Muscle of leg (tissue), 11 donors: ENCODE data around the gene NUP85. TPM values are rescaled to one million over a fixed set of nuclear protein-coding genes. Genes with fewer than 3 reads are reported as not detected.
"Not testable (repeated sequence)": the region's sequence is repeated elsewhere in the genome, so short reads cannot be mapped to it uniquely, and the experiment has no call there.

Experiments used
- DNase-seq: peaks from one replicate; pipeline ENCODE4 v3.0.0; 2013
- H3K27ac ChIP-seq: one replicate; pipeline ENCODE4 v1.5.1; 2013; ENCODE audit warnings: mild to moderate bottlenecking, low read length, control low read depth
- H3K27me3 ChIP-seq: one replicate; pipeline ENCODE4 v1.6.1; 2013; ENCODE audit warnings: low read length; ENCODE audit not compliant: control insufficient read depth, insufficient read depth
- H3K36me3 ChIP-seq: one replicate; pipeline ENCODE4 v1.6.1; 2013; ENCODE audit warnings: low read length; ENCODE audit not compliant: control insufficient read depth, insufficient read depth
- H3K4me1 ChIP-seq: one replicate; pipeline ENCODE4 v1.6.1; 2013; ENCODE audit warnings: low read length; ENCODE audit not compliant: control insufficient read depth, insufficient read depth
- H3K4me3 ChIP-seq: one replicate; pipeline ENCODE4 v1.5.1; 2013; ENCODE audit warnings: low read length, control low read depth
- H3K9me3 ChIP-seq: replicated peaks from 2 replicates; pipeline ENCODE4 v1.6.1; 2013; ENCODE audit warnings: low read depth, low read length; ENCODE audit not compliant: control insufficient read depth
- WGBS: methylation state at CpG from one replicate; pipeline ENCODE4 v1.1.5; 2013; ENCODE audit warnings: missing lambda C conversion rate; ENCODE audit not compliant: insufficient coverage; 5-methylcytosine and 5-hydroxymethylcytosine counted together
- polyA plus RNA-seq, 8 donors: library from polyadenylated mRNA; unstranded; fragments of 120-200 nt; gene quantifications; one replicate each; pipeline versions ENCODE4 v1.2.1 to v1.2.3, GENCODE V29; 2013; ENCODE audit warnings: inconsistent platforms in 1 of 8, low replicate concordance in 1 of 8; ENCODE audit not compliant: insufficient read length in 8 of 8, insufficient read depth in 1 of 8
- total RNA-seq: library from RNA; stranded (reverse); fragments of 120-200 nt; gene quantifications from one replicate; pipeline ENCODE4 v1.2.4, GENCODE V29; 2013

NUP85 gene
- total and polyA plus RNA-seq, 9 donors = 33.5 to 51.2 (median 44.1) TPM

DNA sequence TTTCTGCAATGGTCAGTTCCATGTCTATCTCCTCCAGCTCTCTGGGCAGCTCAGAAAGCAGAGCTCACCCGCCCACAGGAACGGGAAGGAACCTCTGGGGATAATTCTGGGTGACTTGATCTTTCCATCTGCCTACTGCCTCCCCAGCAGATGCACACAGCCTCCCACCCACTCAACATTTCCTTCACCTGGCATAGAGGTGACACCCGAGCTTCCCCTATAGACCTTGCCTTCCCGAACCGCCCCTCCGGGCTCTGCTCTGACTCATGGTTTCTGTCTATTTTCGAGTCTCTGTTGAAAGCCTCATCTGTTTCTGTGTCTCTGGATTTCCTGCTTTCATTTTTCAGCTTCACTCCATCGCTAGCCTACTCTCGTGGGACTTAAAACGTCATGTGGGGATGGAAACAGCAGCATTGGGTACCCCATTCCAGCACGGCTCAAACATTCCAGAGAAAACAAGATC lies 44.6 kb downstream of the NUP85 start:
- H3K36me3 ChIP-seq = peaks cover 22% of the 10 kb centered on the region
- H3K9me3 ChIP-seq = no peaks in the 10 kb centered on the region
- no peak overlapping the region for H3K4me3 ChIP-seq
- H3K27ac ChIP-seq = peak overlapping the region; percentile 2
- peak; percentile 51 for DNase-seq
- peaks cover 17% of the 10 kb centered on the region for H3K4me1 ChIP-seq
- H3K27me3 ChIP-seq = no peaks in the 10 kb centered on the region
- 35% methylated on average over 6 of the region's 11 CpGs for WGBS

DNA sequence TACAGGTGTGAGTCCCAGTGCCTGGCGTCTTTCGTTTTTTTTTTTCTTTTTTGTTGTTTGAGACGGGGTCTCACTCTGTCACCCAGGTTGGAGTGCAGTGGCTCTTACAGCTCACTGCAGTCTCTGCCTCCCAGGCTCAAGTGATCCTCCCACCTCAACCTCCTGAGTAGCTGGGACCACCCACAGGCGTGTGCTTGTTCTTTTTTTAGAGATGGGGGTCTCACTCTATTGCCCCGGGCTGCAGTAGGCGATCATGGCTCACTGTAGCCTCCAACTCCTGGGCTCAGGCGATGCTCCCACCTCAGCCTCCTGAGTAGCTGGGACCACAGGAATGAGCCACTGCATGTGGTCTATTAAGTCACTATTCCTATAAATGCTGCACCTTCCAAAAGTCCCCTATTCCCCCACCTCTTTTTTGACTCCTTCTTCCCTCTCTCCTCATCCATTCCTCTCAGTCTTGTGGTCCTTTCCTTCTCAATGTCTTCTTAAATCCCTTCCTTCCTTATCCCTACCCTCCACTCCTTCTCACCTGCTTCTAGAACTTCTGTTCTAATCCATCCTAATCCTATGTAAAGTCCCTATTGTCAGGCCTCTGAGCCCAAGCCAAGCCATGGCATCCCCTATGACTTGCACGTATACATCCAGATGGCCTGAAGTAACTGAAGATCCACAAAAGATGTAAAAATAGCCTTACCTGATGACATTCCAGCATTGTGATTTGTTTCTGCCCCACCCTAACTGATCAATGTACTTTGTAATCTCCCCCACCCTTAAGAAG lies 46.7 kb downstream of the NUP85 start:
- no peaks in the 10 kb centered on the region for H3K9me3 ChIP-seq
- WGBS = 86% methylated on average over 6 of the region's 8 CpGs

DNA sequence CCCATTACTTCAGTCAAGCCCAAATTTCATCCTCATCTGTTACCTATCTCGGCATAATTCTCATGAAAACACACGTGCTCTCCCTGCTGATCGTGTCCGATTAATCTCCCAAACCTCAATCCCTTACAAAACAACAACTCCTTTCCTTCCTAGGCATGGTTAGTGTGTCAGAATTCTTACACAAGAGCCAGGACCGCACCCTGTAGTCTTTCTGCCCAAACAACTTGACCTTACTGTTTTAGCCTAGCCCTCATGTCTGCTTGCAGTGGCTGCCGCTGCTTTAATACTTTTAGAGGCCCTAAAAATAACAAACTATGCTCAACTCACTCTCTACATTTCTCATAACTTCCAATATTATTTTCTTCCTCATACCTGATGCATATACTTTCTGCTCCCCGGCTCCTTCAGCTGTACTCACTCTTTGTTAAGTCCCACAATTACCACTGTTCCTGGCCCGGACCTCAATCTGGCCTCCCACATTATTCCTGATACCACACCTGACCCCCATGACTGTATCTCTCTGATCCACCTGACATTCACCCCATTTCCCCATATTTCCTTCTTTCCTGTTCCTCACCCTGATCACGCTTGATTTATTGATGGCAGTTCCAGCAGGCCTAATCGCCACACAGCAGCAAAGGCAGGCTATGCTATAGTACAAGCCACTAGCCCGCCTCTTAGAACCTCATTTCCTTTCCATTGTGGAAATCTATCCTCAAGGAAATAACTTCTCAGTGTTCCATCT lies 50.6 kb downstream of the NUP85 start:
- H3K27ac ChIP-seq, H3K9me3 ChIP-seq, DNase-seq, H3K4me3 ChIP-seq, H3K27me3 ChIP-seq, H3K36me3 ChIP-seq: not testable (repeated sequence)
- 86% methylated on average over 4 of the region's 11 CpGs for WGBS
- H3K4me1 ChIP-seq = peaks cover 15% of the 10 kb centered on the region

More for the DNA sequence above, 46.7 kb downstream of the NUP85 start:
- DNase-seq = no peak
- peaks cover 6% of the 10 kb centered on the region for H3K36me3 ChIP-seq
- peaks cover 17% of the 10 kb centered on the region for H3K4me1 ChIP-seq
- H3K27ac ChIP-seq = no peak overlapping the region
- H3K4me3 ChIP-seq = no peak overlapping the region
- no peaks in the 10 kb centered on the region for H3K27me3 ChIP-seq

DNA sequence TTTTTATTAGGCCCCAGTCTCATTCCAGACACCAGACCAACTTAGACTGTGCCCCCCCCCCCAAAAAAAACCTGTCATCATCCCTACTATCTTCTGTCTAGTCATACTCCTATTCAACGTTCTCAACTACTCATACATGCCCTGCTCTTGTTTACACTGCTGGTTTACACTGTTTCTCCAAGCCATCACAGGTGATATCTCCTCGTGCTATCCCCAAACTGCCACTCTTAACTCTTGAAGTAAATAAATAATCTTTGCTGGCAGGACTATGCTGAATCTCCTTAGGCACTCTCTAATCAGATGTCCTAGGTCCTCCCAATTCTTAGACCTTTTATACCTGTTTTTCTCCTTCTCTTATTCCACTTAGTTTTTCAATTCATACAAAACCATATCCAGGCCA lies 51.7 kb downstream of the NUP85 start:
- WGBS = 83% methylated on average over 1 of the region's 2 CpGs
- H3K27me3 ChIP-seq, DNase-seq, H3K9me3 ChIP-seq, H3K27ac ChIP-seq, H3K4me3 ChIP-seq, H3K36me3 ChIP-seq: not testable (repeated sequence)
- peaks cover 18% of the 10 kb centered on the region for H3K4me1 ChIP-seq

DNA sequence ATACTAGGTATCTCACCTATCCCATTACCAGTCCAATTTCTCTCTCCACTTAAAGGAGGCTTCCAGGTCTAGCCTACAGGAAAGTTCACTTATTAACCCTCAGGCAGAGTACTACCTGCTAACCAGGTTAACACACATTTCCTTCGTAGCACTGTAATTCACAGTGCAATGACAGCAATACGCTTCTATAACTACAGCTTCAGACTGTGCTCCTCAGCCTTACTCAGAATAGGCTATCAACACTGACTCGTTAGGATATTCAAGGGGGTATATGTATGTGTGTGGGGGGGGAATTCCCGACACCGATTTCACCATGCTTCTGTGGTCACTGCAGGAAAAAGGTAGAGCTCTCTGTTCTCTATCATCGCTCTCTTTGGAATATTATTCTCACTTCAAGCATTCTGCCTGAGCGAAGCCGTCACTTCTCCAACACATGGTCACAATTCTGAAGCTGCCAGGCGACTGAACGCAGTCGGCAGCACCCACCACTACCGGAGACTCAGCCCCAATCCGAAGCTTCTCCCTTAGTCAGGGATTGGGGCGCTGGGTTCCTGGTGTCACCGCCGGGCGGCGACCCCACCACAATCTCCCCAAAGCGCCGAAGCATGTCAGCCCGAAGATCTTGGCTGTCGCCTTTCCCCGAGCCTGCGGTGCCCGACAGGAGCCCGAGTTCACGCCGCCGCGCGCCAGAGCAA lies 55.3 kb downstream of the NUP85 start:
- Histone ChIP-seq H3K27me3 (no peaks in the 10 kb centered on the region), H3K4me1 (peaks cover 32% of the 10 kb centered on the region), H3K36me3 (peaks cover 33% of the 10 kb centered on the region), H3K4me3 (peak overlapping the region; percentile 98), H3K9me3 (no peaks in the 10 kb centered on the region), H3K27ac (peak overlapping the region; percentile 98)
- no peak for DNase-seq
- under 1% methylated on average over 24 of the region's 31 CpGs for WGBS

DNA sequence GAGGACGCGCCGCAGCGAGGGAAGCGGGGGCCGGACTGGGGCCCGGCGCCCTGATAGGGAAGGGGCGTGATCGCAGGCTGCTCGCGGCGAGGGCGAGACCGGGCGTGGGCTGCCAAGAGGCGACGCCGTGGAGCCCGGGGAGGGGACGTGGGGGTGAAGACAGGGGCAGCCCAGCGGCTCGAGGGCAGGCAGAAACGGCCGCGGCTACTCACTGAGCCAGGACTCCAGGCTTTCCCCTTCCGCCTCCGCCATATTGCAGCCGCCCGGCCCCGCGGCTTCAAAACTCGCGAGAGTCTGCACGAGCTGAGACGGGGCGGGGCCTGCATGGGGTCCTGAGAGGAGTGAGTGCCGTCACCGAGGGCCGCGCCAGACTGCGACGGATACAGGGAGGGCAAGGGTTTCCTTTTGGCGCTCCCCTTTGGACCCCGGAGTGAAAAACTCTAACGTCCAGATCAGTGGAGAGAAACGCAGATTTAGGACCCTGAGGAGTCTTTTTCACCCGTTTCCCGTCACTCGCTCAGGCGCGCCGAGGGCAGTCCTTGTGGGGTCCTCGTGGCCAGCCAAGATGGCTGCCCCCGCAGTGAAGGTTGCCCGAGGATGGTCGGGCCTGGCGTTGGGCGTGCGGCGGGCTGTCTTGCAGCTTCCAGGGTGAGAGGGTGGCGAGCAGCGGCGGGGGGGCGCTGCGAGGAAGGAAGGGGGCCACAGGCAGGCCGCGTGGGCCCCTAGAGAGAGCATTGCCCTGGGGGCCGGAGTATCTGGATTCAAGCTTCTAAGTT lies 56.0 kb downstream of the NUP85 start, which contains the start of the genes GGA3 and MRPS7:
Gene GGA3, minus strand, starts transcription at position 271 of the 776 bp plus-strand sequence. Its CDS starts 19 bp downstream, at position 252.
Gene MRPS7, plus strand, starts transcription at position 544 of the 776 bp plus-strand sequence. Its CDS starts 22 bp downstream, at position 566.
- Histone ChIP-seq H3K4me3 (peak within 1 kb of the TSS; percentile 98), H3K36me3 (peaks cover 40% of the 10 kb centered on the region), H3K4me1 (peaks cover 40% of the 10 kb centered on the region), H3K27ac (peak within 1 kb of the TSS; percentile 98), H3K9me3 (no peaks in the 10 kb centered on the region), H3K27me3 (no peaks in the 10 kb centered on the region)
- WGBS = under 1% methylated on average over 61 of the region's 69 CpGs
- DNase-seq = peak; percentile 99

DNA sequence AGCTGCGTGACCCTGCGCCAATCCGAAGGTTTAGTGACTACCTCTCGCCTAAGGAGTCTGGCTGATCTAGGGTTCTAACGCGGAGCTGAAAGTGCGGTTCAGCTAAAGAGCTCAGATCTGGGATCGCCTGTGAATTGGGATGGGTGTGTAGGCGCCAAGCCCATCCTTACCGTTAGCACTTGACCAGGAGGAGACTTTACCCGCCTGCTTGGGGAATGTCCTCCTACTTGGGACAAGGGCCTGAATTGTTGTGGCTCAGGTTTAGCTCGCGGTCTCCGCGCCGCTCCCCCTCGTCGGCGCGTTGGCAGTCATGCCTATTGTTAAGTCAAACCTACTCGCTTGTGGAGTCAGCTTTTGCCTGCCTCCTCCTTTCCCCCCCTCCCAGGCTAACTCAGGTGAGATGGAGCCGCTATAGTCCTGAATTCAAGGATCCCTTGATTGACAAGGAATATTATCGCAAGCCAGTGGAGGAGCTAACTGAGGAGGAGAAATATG lies 56.7 kb downstream of the NUP85 start:
- 2% methylated on average over 19 of the region's 23 CpGs for WGBS
- Histone ChIP-seq H3K27ac (peak overlapping the region; percentile 98), H3K36me3 (peaks cover 46% of the 10 kb centered on the region), H3K4me3 (peak overlapping the region; percentile 98), H3K9me3 (no peaks in the 10 kb centered on the region), H3K27me3 (no peaks in the 10 kb centered on the region), H3K4me1 (peaks cover 46% of the 10 kb centered on the region)
- DNase-seq = no peak

DNA sequence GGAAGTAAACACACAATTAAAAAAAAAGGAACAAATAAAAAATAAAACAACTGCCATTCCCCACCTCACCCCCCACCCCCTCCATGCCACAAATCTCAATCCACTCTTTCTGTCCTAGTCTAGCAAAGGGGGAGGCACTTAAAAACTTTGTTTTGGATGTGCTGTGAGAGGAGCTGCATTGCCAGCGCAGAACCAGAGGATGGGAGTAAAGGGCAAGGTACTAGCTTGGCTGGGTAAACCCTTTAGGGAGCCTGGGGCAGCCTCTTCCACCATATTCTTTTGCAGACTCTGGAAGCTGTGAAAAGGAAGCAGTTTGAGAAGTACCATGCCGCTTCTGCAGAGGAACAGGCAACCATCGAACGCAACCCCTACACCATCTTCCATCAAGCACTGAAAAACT lies 57.6 kb downstream of the NUP85 start:
- H3K4me3 ChIP-seq = peak overlapping the region; percentile 98
- H3K27ac ChIP-seq = no peak overlapping the region
- no peaks in the 10 kb centered on the region for H3K27me3 ChIP-seq
- H3K4me1 ChIP-seq = peaks cover 55% of the 10 kb centered on the region
- DNase-seq = no peak
- WGBS = 100% methylated on average over 1 of the region's 4 CpGs
- H3K36me3 ChIP-seq = peaks cover 51% of the 10 kb centered on the region
- no peaks in the 10 kb centered on the region for H3K9me3 ChIP-seq

DNA sequence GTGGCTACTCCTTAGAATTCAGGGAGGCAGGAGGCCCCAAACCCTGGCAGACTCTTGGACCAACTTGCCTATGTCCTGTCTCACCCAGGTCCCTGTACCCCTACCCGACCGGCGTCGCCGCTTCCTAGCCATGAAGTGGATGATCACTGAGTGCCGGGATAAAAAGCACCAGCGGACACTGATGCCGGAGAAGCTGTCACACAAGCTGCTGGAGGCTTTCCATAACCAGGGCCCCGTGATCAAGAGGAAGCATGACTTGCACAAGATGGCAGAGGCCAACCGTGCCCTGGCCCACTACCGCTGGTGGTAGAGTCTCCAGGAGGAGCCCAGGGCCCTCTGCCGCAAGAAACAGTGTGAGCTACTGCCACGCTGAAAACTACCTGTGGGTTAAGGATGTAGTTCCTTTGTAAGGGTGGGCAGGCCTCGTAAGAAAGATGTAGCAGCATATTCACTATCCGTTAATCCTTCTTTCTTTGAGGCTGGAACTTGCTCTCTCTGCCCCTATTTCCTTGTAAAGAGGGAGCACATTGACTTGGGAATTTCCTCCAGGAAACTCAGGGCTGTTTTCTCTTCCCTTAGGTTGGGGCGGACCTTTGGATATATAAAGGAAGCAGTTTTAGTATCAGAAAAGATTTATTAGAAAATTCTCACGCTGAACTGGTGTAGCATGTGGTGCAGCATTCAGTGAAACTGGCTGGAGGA lies 60.3 kb downstream of the NUP85 start:
- no peaks in the 10 kb centered on the region for H3K9me3 ChIP-seq
- H3K4me3 ChIP-seq = no peak overlapping the region
- H3K4me1 ChIP-seq = peaks cover 55% of the 10 kb centered on the region
- peak overlapping the region; percentile 82 for H3K27ac ChIP-seq
- peaks cover 51% of the 10 kb centered on the region for H3K36me3 ChIP-seq
- no peak for DNase-seq
- H3K27me3 ChIP-seq = no peaks in the 10 kb centered on the region
- WGBS = 82% methylated on average over 14 of the region's 17 CpGs
